OCI-LY7 (cell line): ENCODE data around the gene KLHL24. TPM values are rescaled to one million over a fixed set of nuclear protein-coding genes. Genes with fewer than 3 reads are reported as not detected.
"Not testable (repeated sequence)": the region's sequence is repeated elsewhere in the genome, so short reads cannot be mapped to it uniquely, and the experiment has no call there.

ENCODE experiments used
- BruUV-seq: library from RNA; stranded (reverse); fragments of 400-500 nt; replicated peaks from 2 replicates; lab custom pipeline; 2021; lab: Mats Ljungman, UMichigan
- CTCF ChIA-PET: fragments of 300-600 bp; sonication (Branson Sonifier 250); formaldehyde crosslinking; loops from one replicate; lab custom pipeline; 2022; ENCODE audit warnings: antibody characterized with exemption; ENCODE audit not compliant: unreplicated experiment; lab: Charles Lee
- POLR2A ChIA-PET: fragments of 300-600 bp; sonication (Branson Sonifier 250); formaldehyde crosslinking; loops from one replicate; lab custom pipeline; 2022; ENCODE audit warnings: antibody characterized with exemption; lab: Charles Lee
- DNase-seq: peaks from one replicate; pipeline ENCODE4 v3.0.0-alpha.2; 2015; ENCODE audit warnings: low spot score
- H2AFZ ChIP-seq: fragments of 200-600 bp; sonication (generic), shearing (Covaris generic); 2 replicates; pipeline ENCODE4 v1.6.1; 2014; ENCODE audit warnings: mild to moderate bottlenecking, antibody characterized with exemption, low read length, moderate library complexity
- H3K27ac ChIP-seq: fragments of 200-600 bp; sonication (generic); 2 replicates; pipeline ENCODE4 v1.5.1; 2014; ENCODE audit warnings: mixed run types, low read depth, mild to moderate bottlenecking, moderate library complexity, low read length, inconsistent platforms; ENCODE audit not compliant: poor library complexity, severe bottlenecking
- H3K36me3 ChIP-seq: fragments of 200-600 bp; sonication (generic); 2 replicates; pipeline ENCODE4 v1.6.1; 2014; ENCODE audit warnings: mild to moderate bottlenecking, antibody characterized with exemption, low read length, moderate library complexity, mixed read lengths; ENCODE audit not compliant: insufficient read depth
- H3K4me1 ChIP-seq: fragments of 200-600 bp; sonication (generic); 2 replicates; pipeline ENCODE4 v1.5.1; 2014; ENCODE audit warnings: mild to moderate bottlenecking, low read length; ENCODE audit not compliant: insufficient read depth, poor library complexity, severe bottlenecking
- H3K4me2 ChIP-seq: fragments of 200-600 bp; sonication (generic); 2 replicates; pipeline ENCODE4 v1.6.1; 2014; ENCODE audit warnings: mild to moderate bottlenecking, low read length
- H3K4me3 ChIP-seq: fragments of 200-600 bp; sonication (generic); 2 replicates; pipeline ENCODE4 v1.5.1; 2014; ENCODE audit warnings: mild to moderate bottlenecking, low read depth, low read length; ENCODE audit not compliant: poor library complexity, severe bottlenecking
- H3K79me2 ChIP-seq: fragments of 200-600 bp; sonication (generic); 2 replicates; pipeline ENCODE4 v1.6.1; 2016; ENCODE audit warnings: low read depth, mild to moderate bottlenecking, low read length, moderate library complexity, mixed read lengths; ENCODE audit not compliant: insufficient read depth
- H3K9me2 ChIP-seq: fragments of 200-600 bp; sonication (generic); 2 replicates; pipeline ENCODE4 v1.6.1; 2016; ENCODE audit warnings: mild to moderate bottlenecking, low read length, mixed read lengths; ENCODE audit not compliant: insufficient read depth
- H3K9me3 ChIP-seq: fragments of 200-600 bp; sonication (generic); 2 replicates; pipeline ENCODE4 v1.6.1; 2014; ENCODE audit warnings: mild to moderate bottlenecking, mixed run types, low read length, mixed read lengths
- H4K20me1 ChIP-seq: fragments of 200-600 bp; sonication (generic); 2 replicates; pipeline ENCODE4 v1.6.1; 2014; ENCODE audit warnings: mild to moderate bottlenecking, antibody characterized with exemption, low read length, moderate library complexity, mixed read lengths; ENCODE audit not compliant: insufficient read depth
- EZH2phosphoT487 ChIP-seq: fragments of 200-600 bp; sonication (generic); IDR thresholded peaks from 2 replicates; pipeline ENCODE4 v1.6.1; 2018; ENCODE audit warnings: low read depth, borderline replicate concordance, mild to moderate bottlenecking, mixed run types, antibody characterized with exemption, low read length, moderate library complexity, mixed read lengths
- intact Hi-C: fragments of 100-400 bp; cut with micrococcal nuclease; formaldehyde crosslinking; loops from one replicate; pipeline ENCODE4 v1.10.0; 2022; ENCODE audit not compliant: unreplicated experiment
- total RNA-seq, 2 experiments: library from RNA; depleted of rRNA in 1 of 2; stranded (reverse); fragments of >200 nt in 1 of 2; shearing (Covaris generic) in 1 of 2; gene quantifications; 2 replicates each; pipeline ENCODE4 v1.2.3, GENCODE V29; 2014 to 2022
- TF ChIP-seq, protein P1 (sequence below): fragments of 200-600 bp; sonication (generic); conservative IDR thresholded peaks from 2 replicates; pipeline ENCODE4 v1.5.1; 2014; ENCODE audit warnings: mild to moderate bottlenecking, antibody characterized with exemption, low read length, moderate library complexity, mixed read lengths

Gene KLHL24
- total RNA-seq, 2 experiments from 2014 or later: 34.0 to 37.8 TPM

DNA sequence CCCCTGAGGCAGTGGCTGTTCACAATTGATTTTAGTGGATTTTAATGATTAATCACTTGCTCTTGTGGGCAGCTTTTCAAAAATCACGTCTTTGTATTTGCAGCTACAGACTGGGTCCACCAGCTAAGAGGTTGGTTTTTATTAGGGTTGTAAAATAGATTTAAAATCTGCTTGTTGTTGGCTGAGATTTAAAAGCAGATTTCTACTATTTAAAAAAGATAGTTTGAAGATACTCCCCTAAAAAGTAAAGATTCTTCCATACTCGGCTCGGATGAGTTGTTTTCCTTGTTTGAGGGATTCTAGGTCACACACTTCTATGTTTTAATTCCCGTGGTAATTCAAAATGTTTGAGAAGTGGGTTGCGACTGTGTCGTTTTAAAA is 1.7 kb downstream of the KLHL24 start:
- CTCF ChIA-PET: no interaction called here

DNA sequence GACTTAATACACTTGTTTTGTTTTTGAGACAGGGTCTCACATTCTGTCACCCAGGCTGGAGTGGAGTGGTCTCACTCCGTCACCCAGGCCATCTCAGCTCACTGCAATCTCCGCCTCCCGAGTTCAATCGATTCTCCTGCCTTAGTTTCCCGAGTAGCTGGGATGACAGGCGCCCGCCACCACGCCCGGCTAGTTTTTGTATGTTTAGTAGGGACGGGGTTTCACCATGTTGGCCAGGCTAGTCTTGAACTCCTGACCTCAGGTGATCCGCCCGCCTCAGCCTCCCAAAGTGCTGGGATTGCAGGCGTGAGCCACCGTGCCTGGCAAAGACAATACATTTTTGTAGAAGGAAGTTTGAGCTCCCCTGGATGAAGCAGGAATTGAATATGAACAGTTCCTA is 2.2 kb downstream of the KLHL24 start:
- DNase-seq, H3K36me3 ChIP-seq, BruUV-seq, H4K20me1 ChIP-seq, H3K9me2 ChIP-seq, H3K9me3 ChIP-seq: not testable (repeated sequence)
- Histone ChIP-seq H3K79me2 (peaks cover 51% of the 10 kb centered on the region), H3K27ac (peak overlapping the region; percentile 80), H3K4me1 (peaks cover 24% of the 10 kb centered on the region), H2AFZ (peak overlapping the region; percentile 22; the same call in 1 of the 2 replicates), H3K4me3 (peak overlapping the region; percentile 92), H3K4me2 (peak overlapping the region; percentile 87)
- ChIA-PET POLR2A (interaction anchor here (0.6 to 5.0 kb wide), 26 partner anchors 8 to 124 kb away, joined by 3 to 31 read pairs (median 4); partner anchors contain the start of gene YEATS2), CTCF (interaction anchor here (1.0 kb wide), 1 partner anchor 58 kb away, joined by 3 read pairs; no protein-coding TSS in a partner anchor)
- intact Hi-C loops: loop anchor here (2.0 to 5.0 kb wide), 6 partner anchors 59 to 170 kb away; no protein-coding TSS in a partner anchor

More for the DNA sequence above, 1.7 kb downstream of the KLHL24 start:
- H3K9me3 ChIP-seq: no peaks in the 10 kb centered on the region
- peaks cover 46% of the 10 kb centered on the region for H3K79me2 ChIP-seq
- intact Hi-C loops: loop anchor here (2.0 to 5.0 kb wide), 6 partner anchors 58 to 170 kb away; no protein-coding TSS in a partner anchor
- H3K4me1 ChIP-seq: peaks cover 24% of the 10 kb centered on the region
- peak overlapping the region; percentile 92 for H3K4me3 ChIP-seq
- TF ChIP-seq, protein P1, sequence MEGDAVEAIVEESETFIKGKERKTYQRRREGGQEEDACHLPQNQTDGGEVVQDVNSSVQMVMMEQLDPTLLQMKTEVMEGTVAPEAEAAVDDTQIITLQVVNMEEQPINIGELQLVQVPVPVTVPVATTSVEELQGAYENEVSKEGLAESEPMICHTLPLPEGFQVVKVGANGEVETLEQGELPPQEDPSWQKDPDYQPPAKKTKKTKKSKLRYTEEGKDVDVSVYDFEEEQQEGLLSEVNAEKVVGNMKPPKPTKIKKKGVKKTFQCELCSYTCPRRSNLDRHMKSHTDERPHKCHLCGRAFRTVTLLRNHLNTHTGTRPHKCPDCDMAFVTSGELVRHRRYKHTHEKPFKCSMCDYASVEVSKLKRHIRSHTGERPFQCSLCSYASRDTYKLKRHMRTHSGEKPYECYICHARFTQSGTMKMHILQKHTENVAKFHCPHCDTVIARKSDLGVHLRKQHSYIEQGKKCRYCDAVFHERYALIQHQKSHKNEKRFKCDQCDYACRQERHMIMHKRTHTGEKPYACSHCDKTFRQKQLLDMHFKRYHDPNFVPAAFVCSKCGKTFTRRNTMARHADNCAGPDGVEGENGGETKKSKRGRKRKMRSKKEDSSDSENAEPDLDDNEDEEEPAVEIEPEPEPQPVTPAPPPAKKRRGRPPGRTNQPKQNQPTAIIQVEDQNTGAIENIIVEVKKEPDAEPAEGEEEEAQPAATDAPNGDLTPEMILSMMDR: no peak
- TF ChIP-seq EZH2phosphoT487: no peak
- no peaks in the 10 kb centered on the region for H3K9me2 ChIP-seq
- H4K20me1 ChIP-seq: no peaks in the 10 kb centered on the region
- peak overlapping the region; percentile 87 for H3K4me2 ChIP-seq
- POLR2A ChIA-PET: interaction anchor here (0.6 to 5.0 kb wide), 24 partner anchors 8 to 123 kb away, joined by 3 to 31 read pairs (median 4); partner anchors contain the start of gene YEATS2
- peak overlapping the region; percentile 80 for H3K27ac ChIP-seq
- peak overlapping the region; percentile 22; the same call in 1 of the 2 replicates for H2AFZ ChIP-seq
- DNase-seq: no peak
- BruUV-seq: TSS peak; percentile 83
- H3K36me3 ChIP-seq: no peaks in the 10 kb centered on the region; the same call in 1 of the 2 replicates

DNA sequence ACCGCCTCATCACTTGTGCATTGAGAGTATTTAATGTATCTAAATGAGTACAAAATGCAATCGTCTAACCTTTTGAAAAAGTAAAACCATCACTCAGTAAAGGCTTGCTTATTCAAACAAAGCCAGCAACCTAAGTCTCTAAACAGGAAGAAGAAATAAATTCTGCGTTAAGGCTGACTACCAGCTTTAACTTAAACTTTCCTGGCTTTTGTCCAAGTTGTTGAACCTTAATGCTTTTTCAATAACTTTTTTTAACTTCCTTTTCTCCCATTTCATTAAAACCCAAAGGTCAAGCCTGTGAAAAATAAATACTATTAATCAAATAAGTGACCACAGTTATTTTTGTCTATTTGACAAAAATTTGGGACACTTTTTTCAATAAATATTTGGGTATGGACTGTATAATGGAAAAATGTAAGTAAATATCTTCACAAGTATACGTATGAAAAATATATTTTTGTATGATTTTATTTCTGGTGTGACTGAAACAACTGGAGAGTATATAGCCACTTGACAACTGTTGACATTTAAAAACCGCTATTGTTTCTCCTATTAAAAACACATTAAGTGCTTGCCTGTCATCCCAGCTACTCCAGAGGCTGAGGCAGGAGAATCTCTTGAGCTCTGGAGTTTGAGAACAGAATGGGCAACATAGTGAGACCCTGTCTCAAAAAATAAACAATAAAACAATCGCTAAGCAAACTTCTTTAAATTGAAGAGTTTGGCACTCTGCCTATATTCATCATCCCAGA is 2.9 kb downstream of the KLHL24 start:
- no TSS peak for BruUV-seq
- peak overlapping the region; percentile 80 for H3K27ac ChIP-seq
- H4K20me1 ChIP-seq: no peaks in the 10 kb centered on the region
- H3K79me2 ChIP-seq: peaks cover 53% of the 10 kb centered on the region
- TF ChIP-seq, protein P1: no peak
- no peak for TF ChIP-seq EZH2phosphoT487
- no peaks in the 10 kb centered on the region for H3K9me2 ChIP-seq
- no peaks in the 10 kb centered on the region; the same call in 1 of the 2 replicates for H3K36me3 ChIP-seq
- H3K4me2 ChIP-seq: peak overlapping the region; percentile 87
- ChIA-PET CTCF (interaction anchor here (1.0 to 1.7 kb wide), 2 partner anchors 16 to 58 kb away, joined by 3 read pairs; no protein-coding TSS in a partner anchor), POLR2A (interaction anchor here (0.8 to 5.0 kb wide), 17 partner anchors 8 to 79 kb away, joined by 3 to 31 read pairs (median 4); partner anchors contain the start of gene YEATS2)
- intact Hi-C loops: loop anchor here (5.0 kb wide), 3 partner anchors 101 to 171 kb away; no protein-coding TSS in a partner anchor
- DNase-seq: peak; percentile 32
- no peaks in the 10 kb centered on the region for H3K9me3 ChIP-seq
- peak overlapping the region; percentile 92 for H3K4me3 ChIP-seq
- peaks cover 24% of the 10 kb centered on the region for H3K4me1 ChIP-seq
- H2AFZ ChIP-seq: peak overlapping the region; percentile 22; the same call in 1 of the 2 replicates

DNA sequence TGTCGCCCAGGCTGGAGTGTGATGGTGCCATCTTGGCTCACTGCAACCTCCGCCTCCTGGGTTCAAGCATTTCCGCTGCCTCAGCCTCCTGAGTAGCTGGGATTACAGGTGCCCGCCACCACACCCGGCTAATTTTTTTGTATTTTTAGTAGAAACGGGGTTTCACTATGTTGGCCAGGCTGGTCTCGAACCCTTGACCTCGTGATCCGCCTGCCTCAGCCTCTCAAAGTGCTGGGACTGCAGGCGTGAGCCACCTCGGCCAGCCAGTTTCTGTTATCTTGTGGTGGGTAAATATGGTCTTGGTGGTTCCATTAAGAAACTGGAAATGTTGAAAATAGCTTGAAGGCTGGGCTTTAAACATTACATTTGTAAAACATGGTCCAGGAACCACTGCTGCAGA is 5.2 kb downstream of the KLHL24 start:
- H3K9me2 ChIP-seq, H3K4me2 ChIP-seq, H4K20me1 ChIP-seq, DNase-seq, H3K4me3 ChIP-seq, BruUV-seq, H3K9me3 ChIP-seq, intact Hi-C loops, H3K27ac ChIP-seq, H2AFZ ChIP-seq, CTCF ChIA-PET: not testable (repeated sequence)
- Histone ChIP-seq H3K79me2 (peaks cover 53% of the 10 kb centered on the region), H3K4me1 (peaks cover 17% of the 10 kb centered on the region), H3K36me3 (peaks cover 20% of the 10 kb centered on the region)
- POLR2A ChIA-PET: interaction anchor here (0.7 to 1.6 kb wide), 5 partner anchors 9 to 158 kb away, joined by 3 to 7 read pairs (median 5); partner anchors contain the start of gene YEATS2
